Tibial nerve (tissue), 4 donors: Measurements from ENCODE around the gene EIF2A. TPM values are rescaled to one million over a fixed set of nuclear protein-coding genes. Genes with fewer than 3 reads are reported as not detected.

Source experiments
- DNase-seq, 2 donors: peaks; one replicate each; pipeline ENCODE4 v3.0.0-alpha.2; 2019; ENCODE audit warnings: low spot score in 2 of 2
- H3K27ac ChIP-seq, 4 donors: fragments of 200-600 bp; sonication (generic) in 3 of 4; one replicate each; pipeline ENCODE4 v1.5.1; 2017 to 2019; ENCODE audit warnings: mild to moderate bottlenecking in 1 of 4
- H3K27me3 ChIP-seq, 2 donors: fragments of 200-600 bp; sonication (generic) in 1 of 2; one replicate each; pipeline versions ENCODE4 v1.5.1 to v1.6.0; 2017 to 2019
- H3K36me3 ChIP-seq, 3 donors: fragments of 200-600 bp; sonication (generic); one replicate each; pipeline ENCODE4 v1.5.1; 2018 to 2019
- H3K4me1 ChIP-seq, 4 donors: fragments of 200-600 bp; sonication (generic) in 3 of 4; one replicate each; pipeline ENCODE4 v1.5.1; 2017 to 2019
- H3K4me3 ChIP-seq, 4 donors: fragments of 200-600 bp; sonication (generic) in 3 of 4; one replicate each; pipeline ENCODE4 v1.5.1; 2017 to 2019; ENCODE audit warnings: mild to moderate bottlenecking in 1 of 4, moderate library complexity in 1 of 4
- H3K9me3 ChIP-seq, 4 donors: fragments of 200-600 bp; sonication (generic) in 3 of 4; one replicate each; pipeline ENCODE4 v1.5.1; 2017 to 2019
- CTCF ChIP-seq, 5 experiments: fragments of 200-600 bp in 3 of 5; fragments of 450-650 bp in 2 of 5; sonication (generic) in 3 of 5; IDR thresholded peaks; one replicate each; pipeline ENCODE4 v1.5.1; 2016 to 2019; ENCODE audit warnings: antibody characterized with exemption in 5 of 5, mild to moderate bottlenecking in 3 of 5, moderate library complexity in 2 of 5
- EP300 ChIP-seq, 2 donors: sonication (generic); formaldehyde crosslinking; IDR thresholded peaks; one replicate each; pipeline ENCODE4 v1.6.1; 2017; ENCODE audit warnings: antibody characterized with exemption in 2 of 2, mild to moderate bottlenecking in 1 of 2
- POLR2A ChIP-seq, 2 donors: fragments of 450-650 bp; IDR thresholded peaks; one replicate each; pipeline ENCODE4 v1.6.1; 2017; ENCODE audit warnings: antibody characterized with exemption in 2 of 2, mild to moderate bottlenecking in 2 of 2, moderate library complexity in 2 of 2
- WGBS, 2 donors: methylation state at CpG; one replicate each; pipeline ENCODE4 v1.1.5; 2018; 5-methylcytosine and 5-hydroxymethylcytosine counted together
- total RNA-seq, 4 donors: library from RNA; depleted of rRNA; stranded (reverse); fragments of >200 nt; gene quantifications; one replicate each; pipeline ENCODE4 v1.1.0, GENCODE V29; 2016

EIF2A gene
- total RNA-seq, 4 donors from 2014 or later, result 84.7 to 103 (median 100) TPM

GRCh38 chr3:150543128-150543527 is 3.5 kb upstream of the EIF2A start:
- H3K4me1 ChIP-seq, result peaks cover 4 to 63% (median 11%) of the 10 kb centered on the region in 4 donors
- no peak for TF ChIP-seq EP300 (IDR thresholded peaks at IDR 0.05)
- TF ChIP-seq POLR2A (IDR thresholded peaks at IDR 0.05), result no peak
- TF ChIP-seq CTCF (IDR thresholded peaks at IDR 0.05), result no peak
- H3K36me3 ChIP-seq, result no peaks in the 10 kb centered on the region
- H3K9me3 ChIP-seq, result no peaks in the 10 kb centered on the region
- no peak for DNase-seq
- no peaks in the 10 kb centered on the region for H3K27me3 ChIP-seq
- H3K4me3 ChIP-seq, result no peak overlapping the region
- 71 to 76% methylated on average over 3 of the region's 3 CpGs for WGBS, 2 donors
- no peak overlapping the region for H3K27ac ChIP-seq

- H3K27me3 ChIP-seq, result no peaks in the 10 kb centered on the region
- no peak for DNase-seq
- no peak overlapping the region for H3K4me3 ChIP-seq
- TF ChIP-seq EP300 (IDR thresholded peaks at IDR 0.05) (no peak), POLR2A (IDR thresholded peaks at IDR 0.05) (no peak), CTCF (IDR thresholded peaks at IDR 0.05) (no peak)
- peaks cover 4 to 67% (median 13%) of the 10 kb centered on the region in 4 donors for H3K4me1 ChIP-seq
- H3K9me3 ChIP-seq, result no peaks in the 10 kb centered on the region
- no peaks in the 10 kb centered on the region for H3K36me3 ChIP-seq
- no peak overlapping the region for H3K27ac ChIP-seq
- 75 to 84% methylated on average over 2 of the region's 2 CpGs for WGBS, 2 donors
Measured at GRCh38 chr3:150543531-150543930, 3.1 kb upstream of the EIF2A start.

GRCh38 chr3:150544041-150544440 is 2.5 kb upstream of the EIF2A start:
- peaks cover 4 to 69% (median 13%) of the 10 kb centered on the region in 4 donors for H3K4me1 ChIP-seq
- no peak overlapping the region for H3K27ac ChIP-seq
- DNase-seq, result no peak
- no peaks in the 10 kb centered on the region for H3K27me3 ChIP-seq
- no peak overlapping the region for H3K4me3 ChIP-seq
- no peaks in the 10 kb centered on the region for H3K9me3 ChIP-seq
- H3K36me3 ChIP-seq, result no peaks in the 10 kb centered on the region
- TF ChIP-seq EP300 (IDR thresholded peaks at IDR 0.05) (no peak), CTCF (IDR thresholded peaks at IDR 0.05) (no peak), POLR2A (IDR thresholded peaks at IDR 0.05) (no peak)

GRCh38 chr3:150544726-150545125 is 1.9 kb upstream of the EIF2A start:
- Histone ChIP-seq H3K4me3 (peak overlapping the region; percentile 85 to 97 (median 92)), H3K4me1 (peaks cover 4 to 67% (median 13%) of the 10 kb centered on the region in 4 donors), H3K9me3 (no peaks in the 10 kb centered on the region), H3K27me3 (no peaks in the 10 kb centered on the region), H3K36me3 (peaks cover 0 to 3% (median 0%) of the 10 kb centered on the region in 3 donors), H3K27ac (peak overlapping the region in 2 of 4 donors; percentile 98 to 99)
- no peak for DNase-seq
- whole genome bisulfite sequencing, 2 donors, result 0 to 2% methylated on average over 1 of the region's 1 CpG
- TF ChIP-seq CTCF (IDR thresholded peaks at IDR 0.05), result no peak
- no peak for TF ChIP-seq POLR2A (IDR thresholded peaks at IDR 0.05)
- TF ChIP-seq EP300 (IDR thresholded peaks at IDR 0.05), result no peak

GRCh38 chr3:150545419-150546225 is 965 bp upstream of the EIF2A start:
- no peaks in the 10 kb centered on the region for H3K9me3 ChIP-seq
- H3K36me3 ChIP-seq, result peaks cover 0 to 3% (median 0%) of the 10 kb centered on the region in 3 donors
- peaks cover 4 to 76% (median 13%) of the 10 kb centered on the region in 4 donors for H3K4me1 ChIP-seq
- 1% methylated on average over 12 to 41 of the region's 54 CpGs for WGBS, 2 donors
- no peak for TF ChIP-seq CTCF (IDR thresholded peaks at IDR 0.05)
- TF ChIP-seq EP300 (IDR thresholded peaks at IDR 0.05), result no peak
- TF ChIP-seq POLR2A (IDR thresholded peaks at IDR 0.05), result no peak
- H3K4me3 ChIP-seq, result peak overlapping the region; percentile 85 to 97 (median 92)
- peak; percentile 21 to 26 for DNase-seq
- peak overlapping the region; percentile 98 to 100 (median 98) for H3K27ac ChIP-seq
- H3K27me3 ChIP-seq, result no peaks in the 10 kb centered on the region
